Osteocyte (in vitro differentiated cells): ENCODE data around the gene CMAS. TPM values are rescaled to one million over a fixed set of nuclear protein-coding genes. Genes with fewer than 3 reads are reported as not detected.
"Not testable (repeated sequence)": the region's sequence is repeated elsewhere in the genome, so short reads cannot be mapped to it uniquely, and the experiment has no call there.

ENCODE experiments used
- DNase-seq: peaks from one replicate; pipeline ENCODE4 v3.0.0; 2021; ENCODE audit warnings: mixed read lengths; ENCODE audit not compliant: unreplicated experiment; ENCODE audit errors: extremely low spot score
- H3K27ac Mint-ChIP-seq: one replicate; pipeline ENCODE4 v1.8.0; 2021; ENCODE audit warnings: mild to moderate bottlenecking, mixed read lengths; ENCODE audit not compliant: unreplicated experiment
- H3K27me3 Mint-ChIP-seq: one replicate; pipeline ENCODE4 v1.8.0; 2021; ENCODE audit warnings: mixed read lengths; ENCODE audit not compliant: unreplicated experiment
- H3K36me3 Mint-ChIP-seq: one replicate; pipeline ENCODE4 v1.8.0; 2021; ENCODE audit warnings: mixed read lengths; ENCODE audit not compliant: unreplicated experiment
- H3K4me1 Mint-ChIP-seq: one replicate; pipeline ENCODE4 v1.8.0; 2021; ENCODE audit warnings: mixed read lengths; ENCODE audit not compliant: unreplicated experiment
- H3K4me3 Mint-ChIP-seq: one replicate; pipeline ENCODE4 v1.8.0; 2021; ENCODE audit warnings: mild to moderate bottlenecking, moderate library complexity, mixed read lengths; ENCODE audit not compliant: unreplicated experiment
- H3K9me3 Mint-ChIP-seq: one replicate; pipeline ENCODE4 v1.8.0; 2021; ENCODE audit warnings: mixed read lengths; ENCODE audit not compliant: unreplicated experiment
- total RNA-seq: library from RNA; stranded (reverse); gene quantifications from 2 replicates; pipeline ENCODE4 v1.2.1, GENCODE V29; 2021
- TF ChIP-seq, protein P1 (sequence below): fragments of 200-600 bp; sonication (generic); IDR thresholded peaks from 2 replicates; pipeline ENCODE4 v1.5.0; 2021; ENCODE audit warnings: antibody characterized with exemption, mild to moderate bottlenecking, moderate library complexity

Gene CMAS
- total RNA-seq, 1 donor from 2014 or later = 22.5 TPM

DNA sequence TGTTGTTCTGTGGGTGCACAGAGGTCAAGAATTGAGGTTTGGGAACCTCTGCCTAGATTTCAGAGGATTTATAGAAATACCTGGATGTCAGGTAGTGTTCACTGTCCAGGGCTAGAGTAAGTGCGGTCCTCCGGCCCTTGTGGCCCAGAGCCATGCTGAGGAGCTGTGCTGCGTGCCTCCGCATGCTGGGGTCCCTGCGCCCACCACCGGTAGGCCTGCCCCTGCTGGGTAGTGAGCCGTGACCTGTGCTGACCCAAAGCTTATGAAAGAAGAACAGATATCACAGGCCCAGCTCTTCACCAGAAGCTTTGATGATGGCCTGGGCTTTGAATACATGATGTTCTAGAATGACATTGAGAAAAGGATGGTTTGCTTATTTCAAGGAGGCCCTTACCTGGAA, 37.8 kb upstream of the CMAS start:
- H3K9me3 Mint-ChIP-seq = peaks cover 5% of the 10 kb centered on the region
- no peak overlapping the region for H3K4me3 Mint-ChIP-seq
- no peaks in the 10 kb centered on the region for H3K4me1 Mint-ChIP-seq
- H3K27me3 Mint-ChIP-seq = peaks cover 11% of the 10 kb centered on the region
- no peak overlapping the region for H3K27ac Mint-ChIP-seq
- no peak for DNase-seq
- H3K36me3 Mint-ChIP-seq = no peaks in the 10 kb centered on the region
- TF ChIP-seq, protein P1, sequence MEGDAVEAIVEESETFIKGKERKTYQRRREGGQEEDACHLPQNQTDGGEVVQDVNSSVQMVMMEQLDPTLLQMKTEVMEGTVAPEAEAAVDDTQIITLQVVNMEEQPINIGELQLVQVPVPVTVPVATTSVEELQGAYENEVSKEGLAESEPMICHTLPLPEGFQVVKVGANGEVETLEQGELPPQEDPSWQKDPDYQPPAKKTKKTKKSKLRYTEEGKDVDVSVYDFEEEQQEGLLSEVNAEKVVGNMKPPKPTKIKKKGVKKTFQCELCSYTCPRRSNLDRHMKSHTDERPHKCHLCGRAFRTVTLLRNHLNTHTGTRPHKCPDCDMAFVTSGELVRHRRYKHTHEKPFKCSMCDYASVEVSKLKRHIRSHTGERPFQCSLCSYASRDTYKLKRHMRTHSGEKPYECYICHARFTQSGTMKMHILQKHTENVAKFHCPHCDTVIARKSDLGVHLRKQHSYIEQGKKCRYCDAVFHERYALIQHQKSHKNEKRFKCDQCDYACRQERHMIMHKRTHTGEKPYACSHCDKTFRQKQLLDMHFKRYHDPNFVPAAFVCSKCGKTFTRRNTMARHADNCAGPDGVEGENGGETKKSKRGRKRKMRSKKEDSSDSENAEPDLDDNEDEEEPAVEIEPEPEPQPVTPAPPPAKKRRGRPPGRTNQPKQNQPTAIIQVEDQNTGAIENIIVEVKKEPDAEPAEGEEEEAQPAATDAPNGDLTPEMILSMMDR = no peak

DNA sequence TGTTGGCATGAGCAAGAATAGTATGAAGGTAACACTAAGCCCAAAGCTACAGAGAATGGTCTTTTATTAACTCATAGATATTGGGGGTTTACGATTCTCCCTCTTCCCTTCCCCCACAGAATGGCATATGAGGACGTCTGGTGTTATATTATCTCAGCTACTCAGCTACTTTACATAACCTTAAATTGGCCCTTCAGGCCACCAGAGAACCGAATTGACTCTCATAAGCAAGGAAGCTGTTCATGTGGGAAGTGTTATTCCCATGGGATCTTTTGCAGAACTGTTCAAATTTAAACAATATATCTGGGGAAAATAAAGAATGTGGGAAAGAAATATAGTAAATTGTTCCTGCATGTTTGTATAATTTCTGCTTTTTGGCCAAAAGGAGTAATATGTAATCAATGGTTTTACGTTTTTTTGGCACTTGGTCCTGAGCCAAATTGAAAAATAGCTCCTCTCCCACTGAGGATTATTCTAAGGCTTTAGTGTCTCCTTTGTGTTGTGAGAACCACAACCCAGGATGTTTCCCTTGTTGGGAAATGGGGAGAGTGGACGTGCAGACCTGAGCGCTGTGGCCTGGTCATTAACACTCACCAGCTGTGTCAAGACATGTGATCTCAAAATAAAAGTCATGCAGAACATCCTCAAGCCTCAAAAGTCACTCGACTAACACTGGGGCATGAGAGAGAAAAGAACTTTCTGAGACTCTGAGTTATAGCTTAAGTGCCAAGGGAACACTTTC, 31.8 kb upstream of the CMAS start:
- H3K4me1 Mint-ChIP-seq = peaks cover 8% of the 10 kb centered on the region
- no peaks in the 10 kb centered on the region for H3K36me3 Mint-ChIP-seq
- H3K27me3 Mint-ChIP-seq = peaks cover 12% of the 10 kb centered on the region
- H3K27ac Mint-ChIP-seq = no peak overlapping the region
- no peaks in the 10 kb centered on the region for H3K9me3 Mint-ChIP-seq
- DNase-seq = no peak
- no peak overlapping the region for H3K4me3 Mint-ChIP-seq
- TF ChIP-seq, protein P1 = no peak

DNA sequence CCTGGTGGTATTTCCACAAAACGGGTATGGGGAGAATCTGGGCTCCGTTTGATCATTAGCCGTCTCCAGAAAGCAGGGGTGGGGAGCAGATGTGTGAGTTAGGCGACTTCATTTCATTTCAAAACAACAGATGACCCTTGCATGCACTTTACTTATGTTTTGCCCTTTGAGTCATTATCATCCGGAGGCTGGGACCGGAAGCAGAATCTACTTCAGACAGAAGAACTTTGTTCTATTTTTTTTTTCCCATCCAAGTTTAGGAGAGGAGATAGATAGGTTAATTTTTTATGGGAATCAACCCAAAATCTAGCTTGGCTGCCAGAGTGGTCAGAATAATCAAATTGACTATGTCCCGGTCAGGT, 31.3 kb upstream of the CMAS start:
- H3K4me1 Mint-ChIP-seq = peaks cover 8% of the 10 kb centered on the region
- H3K27me3 Mint-ChIP-seq = peaks cover 12% of the 10 kb centered on the region
- DNase-seq = no peak
- no peaks in the 10 kb centered on the region for H3K36me3 Mint-ChIP-seq
- no peaks in the 10 kb centered on the region for H3K9me3 Mint-ChIP-seq
- TF ChIP-seq, protein P1 = no peak
- H3K27ac Mint-ChIP-seq = no peak overlapping the region
- no peak overlapping the region for H3K4me3 Mint-ChIP-seq

- peaks cover 10% of the 10 kb centered on the region for H3K27me3 Mint-ChIP-seq
- H3K27ac Mint-ChIP-seq = no peak overlapping the region
- H3K36me3 Mint-ChIP-seq = no peaks in the 10 kb centered on the region
- DNase-seq = no peak
- H3K9me3 Mint-ChIP-seq = no peaks in the 10 kb centered on the region
- peaks cover 8% of the 10 kb centered on the region for H3K4me1 Mint-ChIP-seq
- TF ChIP-seq, protein P1 = no peak
- no peak overlapping the region for H3K4me3 Mint-ChIP-seq
These were observed 29.0 kb upstream of the CMAS start for GRCh38 chr12:22016982-22017381.

- H3K9me3 Mint-ChIP-seq = no peaks in the 10 kb centered on the region
- no peak overlapping the region for H3K27ac Mint-ChIP-seq
- no peaks in the 10 kb centered on the region for H3K36me3 Mint-ChIP-seq
- H3K4me1 Mint-ChIP-seq = peaks cover 8% of the 10 kb centered on the region
- DNase-seq = no peak
- H3K27me3 Mint-ChIP-seq = peaks cover 3% of the 10 kb centered on the region
- no peak overlapping the region for H3K4me3 Mint-ChIP-seq
- TF ChIP-seq, protein P1 = peak; percentile 57
These were observed 27.2 kb upstream of the CMAS start for GRCh38 chr12:22018860-22019259.

DNA sequence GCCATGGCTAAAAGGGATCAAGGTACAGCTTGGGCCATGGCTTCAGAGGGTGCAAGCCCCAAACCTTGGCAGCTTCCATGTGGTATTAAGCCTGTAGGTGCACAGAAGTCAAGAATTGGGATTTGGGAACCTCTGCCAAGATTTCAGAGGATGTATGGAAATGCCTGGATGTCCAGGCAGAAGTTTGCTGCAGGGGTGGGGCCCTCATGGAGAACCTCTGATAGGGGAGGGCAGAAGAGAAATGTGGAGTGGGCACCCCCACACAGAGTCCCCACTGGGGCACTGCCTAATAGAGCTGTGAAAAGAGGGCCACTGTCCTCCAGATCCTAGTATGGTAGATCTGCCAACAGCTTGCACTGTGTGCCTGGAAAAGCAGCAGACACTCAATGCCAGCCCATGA, 22.5 kb upstream of the CMAS start:
- not testable (repeated sequence) for H3K4me3 Mint-ChIP-seq, H3K27ac Mint-ChIP-seq

More for the DNA sequence above, 22.5 kb upstream of the CMAS start:
- not testable (repeated sequence) for H3K4me1 Mint-ChIP-seq, H3K36me3 Mint-ChIP-seq, H3K9me3 Mint-ChIP-seq, H3K27me3 Mint-ChIP-seq, DNase-seq
